ENCODE measurements around the gene RPTOR. TPM values are rescaled to one million over a fixed set of nuclear protein-coding genes. Genes with fewer than 3 reads are reported as not detected.

Gene RPTOR
- polyA plus RNA-seq, 1 donor from 2014 or later: 8.0 TPM

DNA sequence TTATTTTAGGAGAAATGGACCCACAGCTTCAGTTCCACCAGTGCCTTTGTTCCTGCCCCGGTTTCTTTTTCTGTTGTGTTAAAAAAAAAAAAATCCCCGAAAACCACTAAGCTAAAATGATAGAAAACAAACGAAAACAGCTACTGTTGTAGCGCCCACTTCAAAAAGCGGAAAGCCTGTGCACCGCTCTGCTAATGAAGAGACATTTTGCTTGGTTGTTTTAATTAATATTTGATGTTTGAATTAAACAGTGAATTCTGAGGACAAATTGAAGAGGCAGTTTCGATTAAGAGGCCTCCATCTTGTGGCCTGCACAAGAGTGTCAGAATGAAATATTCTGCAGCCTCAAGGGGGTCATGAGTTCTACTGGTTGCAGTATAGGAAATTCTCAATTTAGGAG is 186.7 kb downstream of the RPTOR start:
- H3K79me2 ChIP-seq (replicated peaks; ENCODE audit: insufficient read depth, low read length): no peaks in the 10 kb centered on the region
- H3K4me2 ChIP-seq (ENCODE audit: low read length): no peak overlapping the region
- TF ChIP-seq, protein P1, sequence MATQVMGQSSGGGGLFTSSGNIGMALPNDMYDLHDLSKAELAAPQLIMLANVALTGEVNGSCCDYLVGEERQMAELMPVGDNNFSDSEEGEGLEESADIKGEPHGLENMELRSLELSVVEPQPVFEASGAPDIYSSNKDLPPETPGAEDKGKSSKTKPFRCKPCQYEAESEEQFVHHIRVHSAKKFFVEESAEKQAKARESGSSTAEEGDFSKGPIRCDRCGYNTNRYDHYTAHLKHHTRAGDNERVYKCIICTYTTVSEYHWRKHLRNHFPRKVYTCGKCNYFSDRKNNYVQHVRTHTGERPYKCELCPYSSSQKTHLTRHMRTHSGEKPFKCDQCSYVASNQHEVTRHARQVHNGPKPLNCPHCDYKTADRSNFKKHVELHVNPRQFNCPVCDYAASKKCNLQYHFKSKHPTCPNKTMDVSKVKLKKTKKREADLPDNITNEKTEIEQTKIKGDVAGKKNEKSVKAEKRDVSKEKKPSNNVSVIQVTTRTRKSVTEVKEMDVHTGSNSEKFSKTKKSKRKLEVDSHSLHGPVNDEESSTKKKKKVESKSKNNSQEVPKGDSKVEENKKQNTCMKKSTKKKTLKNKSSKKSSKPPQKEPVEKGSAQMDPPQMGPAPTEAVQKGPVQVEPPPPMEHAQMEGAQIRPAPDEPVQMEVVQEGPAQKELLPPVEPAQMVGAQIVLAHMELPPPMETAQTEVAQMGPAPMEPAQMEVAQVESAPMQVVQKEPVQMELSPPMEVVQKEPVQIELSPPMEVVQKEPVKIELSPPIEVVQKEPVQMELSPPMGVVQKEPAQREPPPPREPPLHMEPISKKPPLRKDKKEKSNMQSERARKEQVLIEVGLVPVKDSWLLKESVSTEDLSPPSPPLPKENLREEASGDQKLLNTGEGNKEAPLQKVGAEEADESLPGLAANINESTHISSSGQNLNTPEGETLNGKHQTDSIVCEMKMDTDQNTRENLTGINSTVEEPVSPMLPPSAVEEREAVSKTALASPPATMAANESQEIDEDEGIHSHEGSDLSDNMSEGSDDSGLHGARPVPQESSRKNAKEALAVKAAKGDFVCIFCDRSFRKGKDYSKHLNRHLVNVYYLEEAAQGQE (IDR thresholded peaks at IDR 0.05; ENCODE audit: borderline replicate concordance): no peak
- TF ChIP-seq MXI1 (conservative IDR thresholded peaks at IDR 0.05; ENCODE audit: poor library complexity, severe bottlenecking): no peak
- H3K4me3 ChIP-seq (ENCODE audit: low read length): no peak overlapping the region
- H4K20me1 ChIP-seq (ENCODE audit: insufficient read depth): no peaks in the 10 kb centered on the region
- no peaks in the 10 kb centered on the region for H3K9me3 ChIP-seq (ENCODE audit: low read length)
- H3F3A ChIP-seq (ENCODE audit: insufficient read depth, low read length, poor library complexity, severe bottlenecking): no peaks in the 10 kb centered on the region
- no peaks in the 10 kb centered on the region for H3K9me2 ChIP-seq (ENCODE audit: insufficient read depth, low read length)
- no peak overlapping the region for H3K27ac ChIP-seq (ENCODE audit: low read length)
- no peak overlapping the region for H2AFZ ChIP-seq (ENCODE audit: low read depth, low read length)
- no peaks in the 10 kb centered on the region for H3K27me3 ChIP-seq (ENCODE audit: insufficient read depth, low read depth, low read length)
- no peaks in the 10 kb centered on the region for H3K36me3 ChIP-seq (ENCODE audit: insufficient read depth, low read length)
- H3K9ac ChIP-seq (ENCODE audit: low read length): no peak overlapping the region

DNA sequence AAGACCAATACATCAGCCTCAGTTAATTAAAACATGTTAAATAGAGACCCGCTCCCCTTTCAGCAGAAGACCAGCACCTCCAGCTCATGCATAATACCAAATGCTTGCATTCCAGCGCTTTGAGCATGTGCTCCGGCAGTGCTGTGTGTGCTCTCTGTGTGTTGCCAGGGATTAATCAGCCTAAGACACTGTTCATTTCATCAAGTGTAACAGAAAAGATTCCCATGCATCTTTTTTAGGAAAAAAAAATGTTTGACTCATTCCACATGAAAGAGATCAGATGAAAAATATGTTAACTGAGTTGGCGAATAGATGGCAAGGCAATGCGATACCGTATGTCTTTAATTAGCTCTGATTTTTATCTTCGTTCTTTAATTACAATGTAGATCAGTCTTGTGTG is 187.6 kb downstream of the RPTOR start:
- no peaks in the 10 kb centered on the region for H3K27me3 ChIP-seq (ENCODE audit: insufficient read depth, low read depth, low read length)
- no peaks in the 10 kb centered on the region for H3K9me3 ChIP-seq (ENCODE audit: low read length)
- TF ChIP-seq POLR2AphosphoS5 (IDR thresholded peaks at IDR 0.05): no peak
- no peak for TF ChIP-seq EZH2 (IDR thresholded peaks at IDR 0.05; ENCODE audit: borderline replicate concordance, insufficient read depth, low read length, poor library complexity, severe bottlenecking)
- no peak for TF ChIP-seq TAF1 (IDR thresholded peaks at IDR 0.05; ENCODE audit: low read depth)
- TF ChIP-seq EP300 (conservative IDR thresholded peaks at IDR 0.05; ENCODE audit: poor library complexity, severe bottlenecking): no peak
- no peak for TF ChIP-seq MXI1 (conservative IDR thresholded peaks at IDR 0.05; ENCODE audit: poor library complexity, severe bottlenecking)
- TF ChIP-seq, protein P2, sequence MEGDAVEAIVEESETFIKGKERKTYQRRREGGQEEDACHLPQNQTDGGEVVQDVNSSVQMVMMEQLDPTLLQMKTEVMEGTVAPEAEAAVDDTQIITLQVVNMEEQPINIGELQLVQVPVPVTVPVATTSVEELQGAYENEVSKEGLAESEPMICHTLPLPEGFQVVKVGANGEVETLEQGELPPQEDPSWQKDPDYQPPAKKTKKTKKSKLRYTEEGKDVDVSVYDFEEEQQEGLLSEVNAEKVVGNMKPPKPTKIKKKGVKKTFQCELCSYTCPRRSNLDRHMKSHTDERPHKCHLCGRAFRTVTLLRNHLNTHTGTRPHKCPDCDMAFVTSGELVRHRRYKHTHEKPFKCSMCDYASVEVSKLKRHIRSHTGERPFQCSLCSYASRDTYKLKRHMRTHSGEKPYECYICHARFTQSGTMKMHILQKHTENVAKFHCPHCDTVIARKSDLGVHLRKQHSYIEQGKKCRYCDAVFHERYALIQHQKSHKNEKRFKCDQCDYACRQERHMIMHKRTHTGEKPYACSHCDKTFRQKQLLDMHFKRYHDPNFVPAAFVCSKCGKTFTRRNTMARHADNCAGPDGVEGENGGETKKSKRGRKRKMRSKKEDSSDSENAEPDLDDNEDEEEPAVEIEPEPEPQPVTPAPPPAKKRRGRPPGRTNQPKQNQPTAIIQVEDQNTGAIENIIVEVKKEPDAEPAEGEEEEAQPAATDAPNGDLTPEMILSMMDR (IDR thresholded peaks at IDR 0.05; ENCODE audit: poor library complexity, severe bottlenecking): no peak
- TF ChIP-seq, protein P1 (IDR thresholded peaks at IDR 0.05; ENCODE audit: borderline replicate concordance): no peak
- TF ChIP-seq SMC3 (conservative IDR thresholded peaks at IDR 0.05; ENCODE audit: poor library complexity): no peak
- TF ChIP-seq RAD21 (conservative IDR thresholded peaks at IDR 0.05): no peak
- H3K79me2 ChIP-seq (replicated peaks; ENCODE audit: insufficient read depth, low read length): no peaks in the 10 kb centered on the region
- no peaks in the 10 kb centered on the region for H3K9me2 ChIP-seq (ENCODE audit: insufficient read depth, low read length)
- H3F3A ChIP-seq (ENCODE audit: insufficient read depth, low read length, poor library complexity, severe bottlenecking): no peaks in the 10 kb centered on the region
- H4K20me1 ChIP-seq (ENCODE audit: insufficient read depth): no peaks in the 10 kb centered on the region
- no peak overlapping the region for H3K4me3 ChIP-seq (ENCODE audit: low read length)
- H3K36me3 ChIP-seq (ENCODE audit: insufficient read depth, low read length): no peaks in the 10 kb centered on the region
- no peak overlapping the region for H3K4me2 ChIP-seq (ENCODE audit: low read length)
- H3K27ac ChIP-seq (ENCODE audit: low read length): no peak overlapping the region
- H2AFZ ChIP-seq (ENCODE audit: low read depth, low read length): no peak overlapping the region
- no peak overlapping the region for H3K9ac ChIP-seq (ENCODE audit: low read length)
